Thoracic aorta (tissue), 2 donors: Measurements from ENCODE around the gene SYNPO. TPM values are rescaled to one million over a fixed set of nuclear protein-coding genes. Genes with fewer than 3 reads are reported as not detected.

Source experiments
- ATAC-seq: fragments of 150-250 bp; one replicate; pipeline ENCODE4 v1.8.0; 2017; ENCODE audit warnings: low read depth; ENCODE audit not compliant: insufficient number of reproducible peaks, low FRiP score
- DNase-seq: peaks from one replicate; pipeline ENCODE4 v3.0.0-alpha.2; 2020; ENCODE audit warnings: low spot score
- H3K27ac ChIP-seq, 2 donors: fragments of 200-600 bp; sonication (generic); 1 replicate in 1 of 2; 2 replicates in 1 of 2; pipeline ENCODE4 v1.5.1; 2016; ENCODE audit warnings: mild to moderate bottlenecking in 2 of 2, moderate library complexity in 2 of 2
- H3K27me3 ChIP-seq: fragments of 200-600 bp; sonication (generic); replicated peaks from 2 replicates; pipeline ENCODE4 v1.6.0; 2016; ENCODE audit warnings: mild to moderate bottlenecking; ENCODE audit not compliant: insufficient read depth
- H3K36me3 ChIP-seq: fragments of 200-600 bp; sonication (generic); one replicate; pipeline ENCODE4 v1.5.1; 2016
- H3K4me1 ChIP-seq, 2 donors: fragments of 200-600 bp; sonication (generic); 1 replicate in 1 of 2; 2 replicates in 1 of 2; pipeline versions ENCODE4 v1.5.1 to v1.6.0; 2016; ENCODE audit warnings: low read depth in 2 of 2, mild to moderate bottlenecking in 1 of 2; ENCODE audit not compliant: control insufficient read depth in 1 of 2
- H3K4me3 ChIP-seq: fragments of 200-600 bp; sonication (generic); 2 replicates; pipeline ENCODE4 v1.5.1; 2016; ENCODE audit warnings: mild to moderate bottlenecking
- H3K9me3 ChIP-seq: fragments of 200-600 bp; sonication (generic); 2 replicates; pipeline ENCODE4 v1.5.1; 2016
- total RNA-seq, 2 donors: library from RNA; depleted of rRNA; stranded (reverse); fragments of >200 nt; gene quantifications; one replicate each; pipeline versions ENCODE4 v1.1.0 to v1.2.3, GENCODE V29; 2016
- TF ChIP-seq, protein P1 (sequence below): fragments of 200-600 bp; sonication (generic); IDR thresholded peaks from one replicate; pipeline ENCODE4 v1.5.1; 2019; ENCODE audit warnings: antibody characterized with exemption

Gene SYNPO
- total RNA-seq, 2 donors from 2014 or later = 191 to 226 TPM

GRCh38 chr5:150603052-150603451, 37.4 kb upstream of the SYNPO start:
- no peaks in the 10 kb centered on the region for H3K9me3 ChIP-seq
- peaks cover 74 to 97% of the 10 kb centered on the region in 2 donors for H3K4me1 ChIP-seq
- H3K27ac ChIP-seq = peak overlapping the region; percentile 94 to 99
- H3K27me3 ChIP-seq = no peaks in the 10 kb centered on the region
- no peaks in the 10 kb centered on the region for H3K36me3 ChIP-seq
- ATAC-seq (no peak), DNase-seq (no peak)
- TF ChIP-seq, protein P1, sequence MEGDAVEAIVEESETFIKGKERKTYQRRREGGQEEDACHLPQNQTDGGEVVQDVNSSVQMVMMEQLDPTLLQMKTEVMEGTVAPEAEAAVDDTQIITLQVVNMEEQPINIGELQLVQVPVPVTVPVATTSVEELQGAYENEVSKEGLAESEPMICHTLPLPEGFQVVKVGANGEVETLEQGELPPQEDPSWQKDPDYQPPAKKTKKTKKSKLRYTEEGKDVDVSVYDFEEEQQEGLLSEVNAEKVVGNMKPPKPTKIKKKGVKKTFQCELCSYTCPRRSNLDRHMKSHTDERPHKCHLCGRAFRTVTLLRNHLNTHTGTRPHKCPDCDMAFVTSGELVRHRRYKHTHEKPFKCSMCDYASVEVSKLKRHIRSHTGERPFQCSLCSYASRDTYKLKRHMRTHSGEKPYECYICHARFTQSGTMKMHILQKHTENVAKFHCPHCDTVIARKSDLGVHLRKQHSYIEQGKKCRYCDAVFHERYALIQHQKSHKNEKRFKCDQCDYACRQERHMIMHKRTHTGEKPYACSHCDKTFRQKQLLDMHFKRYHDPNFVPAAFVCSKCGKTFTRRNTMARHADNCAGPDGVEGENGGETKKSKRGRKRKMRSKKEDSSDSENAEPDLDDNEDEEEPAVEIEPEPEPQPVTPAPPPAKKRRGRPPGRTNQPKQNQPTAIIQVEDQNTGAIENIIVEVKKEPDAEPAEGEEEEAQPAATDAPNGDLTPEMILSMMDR = no peak
- H3K4me3 ChIP-seq = no peak overlapping the region

- peak overlapping the region; percentile 94 to 99 for H3K27ac ChIP-seq
- TF ChIP-seq, protein P1 = no peak
- H3K27me3 ChIP-seq = no peaks in the 10 kb centered on the region
- no peak overlapping the region for H3K4me3 ChIP-seq
- no peaks in the 10 kb centered on the region for H3K9me3 ChIP-seq
- DNase-seq (no peak), ATAC-seq (no peak)
- peaks cover 74 to 97% of the 10 kb centered on the region in 2 donors for H3K4me1 ChIP-seq
- no peaks in the 10 kb centered on the region for H3K36me3 ChIP-seq
These were observed 37.0 kb upstream of the SYNPO start for GRCh38 chr5:150603491-150603890.

DNA sequence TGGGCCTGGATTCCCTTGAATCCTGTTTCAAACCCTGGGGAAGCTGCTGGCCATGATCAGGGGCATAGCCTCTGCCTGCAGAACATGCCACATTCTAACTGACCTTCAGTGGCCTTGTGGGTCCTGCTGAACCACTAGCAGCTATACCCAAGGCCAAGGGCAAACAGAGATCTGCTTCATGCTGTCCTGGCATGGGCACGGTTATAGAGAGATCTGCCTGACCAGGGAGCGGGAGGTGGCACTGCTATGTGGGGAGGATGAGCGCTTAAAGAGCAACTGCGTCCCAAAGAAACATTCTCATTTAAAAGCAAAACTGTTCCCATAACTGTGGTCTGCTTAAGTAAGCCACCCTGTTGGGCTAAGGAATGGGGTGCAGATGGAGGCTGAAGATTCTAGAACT, 36.5 kb upstream of the SYNPO start:
- TF ChIP-seq, protein P1 = no peak
- Histone ChIP-seq H3K4me3 (no peak overlapping the region), H3K36me3 (no peaks in the 10 kb centered on the region), H3K9me3 (no peaks in the 10 kb centered on the region), H3K4me1 (peaks cover 75 to 97% of the 10 kb centered on the region in 2 donors), H3K27me3 (no peaks in the 10 kb centered on the region), H3K27ac (peak overlapping the region; percentile 94 to 99)
- ATAC-seq (no peak), DNase-seq (no peak)

- TF ChIP-seq, protein P1 = no peak
- Histone ChIP-seq H3K36me3 (no peaks in the 10 kb centered on the region), H3K27me3 (no peaks in the 10 kb centered on the region), H3K9me3 (no peaks in the 10 kb centered on the region), H3K27ac (peak overlapping the region; percentile 94 to 99), H3K4me3 (peak overlapping the region; percentile 27), H3K4me1 (peaks cover 75 to 96% of the 10 kb centered on the region in 2 donors)
- ATAC-seq (no peak), DNase-seq (no peak)
These were observed 35.5 kb upstream of the SYNPO start for GRCh38 chr5:150604894-150605440.

GRCh38 chr5:150605546-150605945, 34.9 kb upstream of the SYNPO start:
- DNase-seq (no peak), ATAC-seq (no peak)
- Histone ChIP-seq H3K27me3 (no peaks in the 10 kb centered on the region), H3K36me3 (no peaks in the 10 kb centered on the region), H3K27ac (peak overlapping the region; percentile 94 to 99), H3K4me3 (peak overlapping the region; percentile 27), H3K9me3 (no peaks in the 10 kb centered on the region), H3K4me1 (peaks cover 75 to 96% of the 10 kb centered on the region in 2 donors)
- TF ChIP-seq, protein P1 = no peak
